IMR-90 (cell line): ENCODE results near the gene MUCL3. TPM values are rescaled to one million over a fixed set of nuclear protein-coding genes. Genes with fewer than 3 reads are reported as not detected.

Source experiments
- ATAC-seq: fragments of 200-7000 bp; cut with Tn5 transposase; 2 replicates; pipeline ENCODE4 v1.9.1; 2020; ENCODE audit warnings: low read depth, mild to moderate bottlenecking, moderate library complexity
- BruUV-seq: library from RNA; stranded (reverse); fragments of 400-500 nt; replicated peaks from 2 replicates; lab custom pipeline; 2021; lab: Mats Ljungman, UMichigan
- CTCF ChIA-PET: fragments of 300-600 bp; formaldehyde crosslinking; extraction: SDS; loops from one replicate; lab custom pipeline; 2021; ENCODE audit warnings: antibody characterized with exemption; lab: Yijun Ruan, JAX
- POLR2A ChIA-PET: fragments of 300-600 bp; sonication (Branson Sonifier 250); formaldehyde crosslinking; loops from one replicate; lab custom pipeline; 2022; ENCODE audit warnings: antibody characterized with exemption; ENCODE audit not compliant: unreplicated experiment; lab: Charles Lee
- DNase-seq: peaks from one replicate; pipeline ENCODE4 v3.0.0; 2013
- H2AFZ ChIP-seq: replicated peaks from 2 replicates; pipeline ENCODE3; 2013; ENCODE audit warnings: low read length, mild to moderate bottlenecking; ENCODE audit not compliant: poor library complexity
- H2AK5ac ChIP-seq: 2 replicates; pipeline ENCODE4 v1.6.1; 2013; ENCODE audit warnings: low read depth, low read length, inconsistent platforms
- H2AK9ac ChIP-seq: replicated peaks from 2 replicates; pipeline ENCODE3; 2013; ENCODE audit warnings: mild to moderate bottlenecking, low read depth, low read length, moderate library complexity; ENCODE audit not compliant: poor library complexity
- H2BK120ac ChIP-seq: 2 replicates; pipeline ENCODE4 v1.6.1; 2013; ENCODE audit warnings: low read depth, low read length, inconsistent platforms
- H2BK15ac ChIP-seq: 3 replicates; pipeline ENCODE4 v1.6.1; 2013; ENCODE audit warnings: low read depth, low read length, inconsistent platforms
- H2BK20ac ChIP-seq: 2 replicates; pipeline ENCODE4 v1.6.1; 2013; ENCODE audit warnings: low read depth, mild to moderate bottlenecking, inconsistent platforms, low read length, moderate library complexity
- H2BK5ac ChIP-seq: 2 replicates; pipeline ENCODE4 v1.6.1; 2013; ENCODE audit warnings: mild to moderate bottlenecking, low read depth, low read length, inconsistent platforms; ENCODE audit not compliant: poor library complexity, severe bottlenecking
- H3K14ac ChIP-seq: replicated peaks from 2 replicates; pipeline ENCODE4 v1.6.1; 2013; ENCODE audit warnings: low read depth, low read length, inconsistent platforms
- H3K18ac ChIP-seq: 2 replicates; pipeline ENCODE4 v1.6.1; 2013; ENCODE audit warnings: low read depth, low read length, control low read depth
- H3K23ac ChIP-seq: 2 replicates; pipeline ENCODE4 v1.6.1; 2013; ENCODE audit warnings: low read depth, low read length, inconsistent platforms
- H3K27ac ChIP-seq: 2 replicates; pipeline ENCODE4 v1.5.1; 2013; ENCODE audit warnings: mild to moderate bottlenecking, control low read depth, low read length; ENCODE audit not compliant: insufficient read depth
- H3K27me3 ChIP-seq: 2 replicates; pipeline ENCODE4 v1.6.1; 2013; ENCODE audit warnings: low read length; ENCODE audit not compliant: control insufficient read depth, insufficient read depth
- H3K36me3 ChIP-seq: 2 replicates; pipeline ENCODE4 v1.6.1; 2013; ENCODE audit warnings: low read length, mixed read lengths; ENCODE audit not compliant: control insufficient read depth, insufficient read depth
- H3K4ac ChIP-seq: 2 replicates; pipeline ENCODE4 v1.6.1; 2013; ENCODE audit warnings: low read depth, low read length, inconsistent platforms
- H3K4me1 ChIP-seq: 2 replicates; pipeline ENCODE4 v1.6.1; 2013; ENCODE audit warnings: low read length, mixed read lengths; ENCODE audit not compliant: control insufficient read depth, insufficient read depth
- H3K4me2 ChIP-seq: 2 replicates; pipeline ENCODE4 v1.6.1; 2013; ENCODE audit warnings: low read depth, mild to moderate bottlenecking, control low read depth, low read length, moderate library complexity
- H3K4me3 ChIP-seq: 2 replicates; pipeline ENCODE4 v1.5.1; 2013; ENCODE audit warnings: low read depth, mild to moderate bottlenecking, control low read depth, low read length, moderate library complexity; ENCODE audit not compliant: insufficient read depth
- H3K56ac ChIP-seq: 2 replicates; pipeline ENCODE4 v1.6.1; 2013; ENCODE audit warnings: low read length, inconsistent platforms; ENCODE audit not compliant: insufficient read depth; ENCODE audit errors: extremely low read depth
- H3K79me1 ChIP-seq, 2 experiments: 2 replicates each; pipeline ENCODE4 v1.6.1; 2013; ENCODE audit warnings: low read length in 2 of 2, inconsistent platforms in 1 of 2, low read depth in 1 of 2
- H3K9ac ChIP-seq: 2 replicates; pipeline ENCODE4 v1.6.1; 2013; ENCODE audit warnings: low read depth, low read length, control low read depth
- H3K9me1 ChIP-seq: 2 replicates; pipeline ENCODE4 v1.6.1; 2013; ENCODE audit warnings: low read length, inconsistent platforms; ENCODE audit not compliant: insufficient read depth
- H3K9me3 ChIP-seq: 2 replicates; pipeline ENCODE4 v1.6.1; 2013; ENCODE audit warnings: low read length; ENCODE audit not compliant: control insufficient read depth, insufficient read depth
- H4K20me1 ChIP-seq: 2 replicates; pipeline ENCODE4 v1.6.1; 2013; ENCODE audit warnings: low read length, inconsistent platforms; ENCODE audit not compliant: insufficient read depth
- H4K5ac ChIP-seq: 2 replicates; pipeline ENCODE4 v1.6.1; 2013; ENCODE audit warnings: mild to moderate bottlenecking, low read depth, low read length, control low read depth
- H4K8ac ChIP-seq, 2 experiments: 2 replicates each; pipeline ENCODE4 v1.6.1; 2013; ENCODE audit warnings: low read depth in 2 of 2, low read length in 2 of 2, control low read depth in 1 of 2, inconsistent platforms in 1 of 2
- H4K91ac ChIP-seq: 2 replicates; pipeline ENCODE4 v1.6.1; 2013; ENCODE audit warnings: low read depth, low read length, inconsistent platforms; ENCODE audit not compliant: insufficient read depth
- CEBPB ChIP-seq: IDR thresholded peaks from 2 replicates; pipeline ENCODE4 v1.6.1; 2012; ENCODE audit warnings: low read depth, low read length, improper control_type of control experiment
- CTCF ChIP-seq: conservative IDR thresholded peaks from 2 replicates; pipeline ENCODE4 v1.5.1; 2012; ENCODE audit warnings: mild to moderate bottlenecking, low read depth, low read length, improper control_type of control experiment
- RCOR1 ChIP-seq: IDR thresholded peaks from 2 replicates; pipeline ENCODE4 v1.6.1; 2012; ENCODE audit warnings: mild to moderate bottlenecking, low read length, improper control_type of control experiment; ENCODE audit not compliant: insufficient replicate concordance
- SMC3 ChIP-seq: fragments of 150-350 bp; IDR thresholded peaks from 2 replicates; pipeline ENCODE4 v1.6.1; 2016; ENCODE audit warnings: low read depth, mild to moderate bottlenecking, antibody characterized with exemption, low read length, moderate library complexity
- WGBS, 2 experiments: methylation state at CpG; one replicate each; pipeline versions ENCODE4 v1.1.5 to v1.1.7; 2013; ENCODE audit warnings: missing lambda C conversion rate in 2 of 2; ENCODE audit not compliant: insufficient read length in 1 of 2; ENCODE audit errors: extremely low coverage in 2 of 2; 5-methylcytosine and 5-hydroxymethylcytosine counted together
- dilution Hi-C: fragments of 300-500 bp; cut with HindIII; formaldehyde crosslinking; loops from one replicate; pipeline ENCODE4 v1.14.3; 2018; ENCODE audit warnings: low sequenced_read_pairs; ENCODE audit not compliant: unreplicated experiment
- in situ Hi-C: fragments of 300-500 bp; cut with MboI; formaldehyde crosslinking; loops from 3 replicates; pipeline ENCODE4 v1.14.3; 2019; ENCODE audit warnings: low sequenced_read_pairs, inconsistent platforms, mixed read lengths
- intact Hi-C: fragments of 100-400 bp; cut with micrococcal nuclease; formaldehyde crosslinking; loops from 2 replicates; pipeline ENCODE4 v1.10.0; 2022
- polyA plus RNA-seq, 3 experiments: library from polyadenylated mRNA; depleted of rRNA; stranded (reverse); fragments of >200 nt; gene quantifications; 2 replicates each; pipeline ENCODE4 v1.2.3, GENCODE V29; 2012; ENCODE audit warnings: low replicate concordance in 1 of 3
- total RNA-seq: library from RNA; depleted of rRNA; stranded (reverse); fragments of >200 nt; gene quantifications from 2 replicates; pipeline ENCODE4 v1.2.3, GENCODE V29; 2012

MUCL3 gene
- total and polyA plus RNA-seq, 2 of the 4 experiments (the other 2 are of a cell fraction), result not detected

- no peak overlapping the region for H3K56ac ChIP-seq
- ChIA-PET POLR2A (no interaction called here), CTCF (no interaction called here)
- intact Hi-C loops (no loop called here), in situ Hi-C loops (no loop called here), dilution Hi-C loops (no loop called here)
- H2AK5ac ChIP-seq, result no peak overlapping the region
- peak overlapping the region; percentile 5 for H2AK9ac ChIP-seq
- no peak overlapping the region for H3K14ac ChIP-seq
- no peak overlapping the region for H2BK5ac ChIP-seq
- no peak overlapping the region for H3K9ac ChIP-seq
- no peaks in the 10 kb centered on the region for H4K20me1 ChIP-seq
- no CpG with 5 or more reads among the region's 4 CpGs for WGBS, 2 experiments
- no peak overlapping the region for H4K5ac ChIP-seq
- no peak overlapping the region for H3K4me3 ChIP-seq
- H3K4me2 ChIP-seq, result no peak overlapping the region
- H2AFZ ChIP-seq, result no peak overlapping the region
- H3K23ac ChIP-seq, result no peak overlapping the region
- DNase-seq (no peak), ATAC-seq (no peak)
- no peak overlapping the region for H2BK15ac ChIP-seq
- no peak overlapping the region for H3K18ac ChIP-seq
- H3K27me3 ChIP-seq, result peaks cover 19% of the 10 kb centered on the region
- no peaks in the 10 kb centered on the region for H3K36me3 ChIP-seq
- H4K8ac ChIP-seq, result no peak overlapping the region
- H3K4me1 ChIP-seq, result no peaks in the 10 kb centered on the region
- no peak overlapping the region for H2BK20ac ChIP-seq
- no peak overlapping the region for H2BK120ac ChIP-seq
- TF ChIP-seq RCOR1 (no peak), SMC3 (no peak), CTCF (no peak), CEBPB (no peak)
- BruUV-seq, result no TSS peak
- H3K9me3 ChIP-seq, result no peaks in the 10 kb centered on the region
- no peak overlapping the region for H3K27ac ChIP-seq
- no peaks in the 10 kb centered on the region for H3K79me1 ChIP-seq
- H4K91ac ChIP-seq, result no peak overlapping the region
- H3K9me1 ChIP-seq, result no peaks in the 10 kb centered on the region
- H3K4ac ChIP-seq, result no peak overlapping the region
Observed at GRCh38 chr6:30972816-30973215, 32.0 kb downstream of the MUCL3 start.
